B cell (primary cell): ENCODE results near the gene CLK2. TPM values are rescaled to one million over a fixed set of nuclear protein-coding genes. Genes with fewer than 3 reads are reported as not detected.

Experiments
- ATAC-seq: fragments of 200-7000 bp; cut with Tn5 transposase; one replicate; pipeline ENCODE4 v1.10.0; 2021; ENCODE audit warnings: low read depth, mild to moderate bottlenecking, moderate number of reproducible peaks, moderate library complexity
- CTCF ChIA-PET: fragments of 350-600 bp; sonication (Branson Sonifier 250); formaldehyde crosslinking; loops from one replicate; lab custom pipeline; 2021; ENCODE audit warnings: antibody characterized with exemption, inconsistent platforms; lab: Charles Lee
- POLR2A ChIA-PET: fragments of 350-600 bp; sonication (Branson Sonifier 250); formaldehyde crosslinking; loops from one replicate; lab custom pipeline; 2021; ENCODE audit warnings: antibody characterized with exemption; lab: Charles Lee
- DNase-seq: peaks from one replicate; pipeline ENCODE4 v3.0.0; 2013
- H2AFZ ChIP-seq: 2 replicates; pipeline ENCODE4 v1.6.1; 2012; ENCODE audit warnings: mild to moderate bottlenecking, low read depth, low read length; ENCODE audit not compliant: insufficient read depth, poor library complexity, severe bottlenecking
- H3K27ac ChIP-seq, 2 donors: 1 replicate in 1 of 2; 2 replicates in 1 of 2; pipeline ENCODE4 v1.5.1; 2012 to 2013; ENCODE audit warnings: low read length in 2 of 2, mild to moderate bottlenecking in 2 of 2, moderate library complexity in 1 of 2
- H3K27me3 ChIP-seq, 4 experiments: fragments of 200-600 bp in 1 of 4; sonication (generic) in 1 of 4; replicated peaks in 1 of 4; 1 replicate in 2 of 4; 2 replicates in 2 of 4; pipeline versions ENCODE4 v1.6.1 to v1.7.0; 2013 to 2016; ENCODE audit warnings: low read length in 3 of 4, mild to moderate bottlenecking in 2 of 4, mixed read lengths in 1 of 4, moderate library complexity in 1 of 4; ENCODE audit not compliant: insufficient read depth in 4 of 4, control insufficient read depth in 3 of 4; ENCODE audit errors: control extremely low read depth in 1 of 4
- H3K36me3 ChIP-seq, 2 experiments: replicated peaks in 1 of 2; 1 replicate in 1 of 2; 2 replicates in 1 of 2; pipeline versions ENCODE4 v1.6.1 to v1.7.1; 2013; ENCODE audit warnings: low read length in 1 of 2; ENCODE audit not compliant: insufficient read depth in 2 of 2, control insufficient read depth in 1 of 2; ENCODE audit errors: control extremely low read depth in 1 of 2, extremely low read depth in 1 of 2
- H3K4me1 ChIP-seq, 2 donors: fragments of 200-600 bp in 1 of 2; sonication (generic) in 1 of 2; 1 replicate in 1 of 2; 2 replicates in 1 of 2; pipeline versions ENCODE4 v1.5.1 to v1.6.1; 2013 to 2017; ENCODE audit warnings: low read length in 2 of 2; ENCODE audit not compliant: control insufficient read depth in 2 of 2, insufficient read depth in 2 of 2
- H3K4me2 ChIP-seq: replicated peaks from 2 replicates; pipeline ENCODE3; 2012; ENCODE audit warnings: mild to moderate bottlenecking, low read depth, low read length; ENCODE audit not compliant: poor library complexity, severe bottlenecking
- H3K4me3 ChIP-seq, 5 experiments: fragments of 200-600 bp in 1 of 5; sonication (generic) in 1 of 5; 1 replicate in 3 of 5; 2 replicates in 2 of 5; pipeline versions ENCODE4 v1.5.1 to v1.7.0; 2011 to 2016; ENCODE audit warnings: low read length in 4 of 5, mild to moderate bottlenecking in 4 of 5, low read depth in 2 of 5, control low read depth in 1 of 5, moderate library complexity in 1 of 5; ENCODE audit not compliant: insufficient read depth in 1 of 5; ENCODE audit errors: control extremely low read depth in 1 of 5, extremely low read depth in 1 of 5
- H3K79me2 ChIP-seq: fragments of 200-600 bp; sonication (generic); one replicate; pipeline ENCODE4 v1.6.0; 2016; ENCODE audit warnings: low read length; ENCODE audit not compliant: control insufficient read depth, insufficient read depth
- H3K9ac ChIP-seq: fragments of 200-600 bp; sonication (generic); 2 replicates; pipeline ENCODE4 v1.6.1; 2017; ENCODE audit warnings: mild to moderate bottlenecking, low read length, moderate library complexity
- H3K9me3 ChIP-seq, 3 donors: one replicate each; pipeline versions ENCODE4 v1.6.1 to v1.7.1; 2013; ENCODE audit warnings: low read length in 2 of 3; ENCODE audit not compliant: control insufficient read depth in 2 of 3, insufficient read depth in 1 of 3; ENCODE audit errors: control extremely low read depth in 1 of 3
- H4K20me1 ChIP-seq: 2 replicates; pipeline ENCODE4 v1.6.0; 2012; ENCODE audit warnings: mild to moderate bottlenecking, low read length; ENCODE audit not compliant: insufficient read depth, control insufficient read depth, poor library complexity, severe bottlenecking
- H3K27ac Mint-ChIP-seq: one replicate; pipeline ENCODE4 v1.8.0; 2021; ENCODE audit warnings: mixed read lengths
- H3K27me3 Mint-ChIP-seq: one replicate; pipeline ENCODE4 v1.8.0; 2021; ENCODE audit warnings: mixed read lengths
- H3K4me1 Mint-ChIP-seq: one replicate; pipeline ENCODE4 v1.8.0; 2021; ENCODE audit warnings: mixed read lengths
- H3K4me3 Mint-ChIP-seq: one replicate; pipeline ENCODE4 v1.8.0; 2021; ENCODE audit warnings: mixed read lengths
- H3K9me3 Mint-ChIP-seq: one replicate; pipeline ENCODE4 v1.8.0; 2022; ENCODE audit warnings: mixed read lengths; ENCODE audit not compliant: insufficient read depth
- CTCF ChIP-seq: fragments of 200-600 bp; IDR thresholded peaks from one replicate; pipeline ENCODE4 v1.8.0; 2022; ENCODE audit warnings: antibody characterized with exemption, mild to moderate bottlenecking
- EZH2 ChIP-seq: IDR thresholded peaks from 2 replicates; pipeline ENCODE4 v1.6.1; 2012; ENCODE audit warnings: borderline replicate concordance, low read depth, mild to moderate bottlenecking, moderate library complexity, low read length; ENCODE audit not compliant: insufficient read depth, poor library complexity, severe bottlenecking
- WGBS: methylation state at CpG from one replicate; pipeline ENCODE4 v1.1.5; 2013; ENCODE audit warnings: missing lambda C conversion rate; ENCODE audit not compliant: insufficient coverage; 5-methylcytosine and 5-hydroxymethylcytosine counted together
- intact Hi-C: fragments of 100-400 bp; cut with micrococcal nuclease; formaldehyde crosslinking; loops from one replicate; pipeline ENCODE4 v1.10.0; 2022
- polyA plus RNA-seq: library from polyadenylated mRNA; depleted of rRNA; stranded (reverse); fragments of >200 nt; gene quantifications from 2 replicates; pipeline ENCODE4 v1.2.3, GENCODE V29; 2012
- total RNA-seq, 2 donors: library from RNA; stranded (reverse); fragments of 120-200 nt in 1 of 2; gene quantifications; 1 replicate in 1 of 2; 2 replicates in 1 of 2; pipeline versions ENCODE4 v1.2.3 to v1.2.4, GENCODE V29; 2013 to 2022

The CLK2 gene
- total and polyA plus RNA-seq, 2 donors (not counting 1 experiment from before 2014, with no cell fraction given) = 152 to 161 TPM

- no peaks in the 10 kb centered on the region for H3K9me3 ChIP-seq
- DNase-seq (peak; percentile 87), ATAC-seq (peak; percentile 18)
- Mint-ChIP-seq H3K27ac (no peak overlapping the region), H3K9me3 (no peaks in the 10 kb centered on the region), H3K4me3 (peak overlapping the region; percentile 83), H3K27me3 (no peaks in the 10 kb centered on the region), H3K4me1 (peaks cover 28% of the 10 kb centered on the region)
- no peaks in the 10 kb centered on the region for H3K27me3 ChIP-seq
- CTCF ChIA-PET = interaction anchor here (0.7 to 1.3 kb wide), 4 partner anchors 42 to 223 kb away, joined by 3 to 7 read pairs (median 4); partner anchors contain the start of gene RUSC1
- H3K36me3 ChIP-seq = no peaks in the 10 kb centered on the region
- peak overlapping the region in 1 of 2 donors; percentile 33 for H3K27ac ChIP-seq
- H3K4me2 ChIP-seq = peak overlapping the region; percentile 100
- WGBS = under 1% methylated on average over 27 of the region's 29 CpGs
- H4K20me1 ChIP-seq = no peaks in the 10 kb centered on the region
- intact Hi-C loops = loop anchor here (1.0 to 5.0 kb wide), 7 partner anchors 16 to 191 kb away; partner anchors contain the start of genes FDPS, RUSC1 and SCAMP3
- peaks cover 6% of the 10 kb centered on the region for H3K79me2 ChIP-seq
- H3K9ac ChIP-seq = peak overlapping the region; percentile 76
- H3K4me3 ChIP-seq = peak overlapping the region in 4 of 5 experiments; percentile 49 to 64 (median 60)
- H2AFZ ChIP-seq = peak overlapping the region; percentile 88
- H3K4me1 ChIP-seq = peaks cover 19 to 30% of the 10 kb centered on the region in 2 donors
- TF ChIP-seq CTCF (peak; percentile 61), EZH2 (no peak)
- POLR2A ChIA-PET = interaction anchor here (0.7 kb wide), 1 partner anchor 71 kb away, joined by 8 read pairs; no protein-coding TSS in a partner anchor
Observed at GRCh38 chr1:155277902-155278688, 4.8 kb upstream of the CLK2 start.
